ENCODE results near the gene MACIR. TPM values are rescaled to one million over a fixed set of nuclear protein-coding genes. Genes with fewer than 3 reads are reported as not detected.

The MACIR gene
- total and polyA plus RNA-seq, 8 donors: 7.0 to 13.6 (median 12.1) TPM

DNA sequence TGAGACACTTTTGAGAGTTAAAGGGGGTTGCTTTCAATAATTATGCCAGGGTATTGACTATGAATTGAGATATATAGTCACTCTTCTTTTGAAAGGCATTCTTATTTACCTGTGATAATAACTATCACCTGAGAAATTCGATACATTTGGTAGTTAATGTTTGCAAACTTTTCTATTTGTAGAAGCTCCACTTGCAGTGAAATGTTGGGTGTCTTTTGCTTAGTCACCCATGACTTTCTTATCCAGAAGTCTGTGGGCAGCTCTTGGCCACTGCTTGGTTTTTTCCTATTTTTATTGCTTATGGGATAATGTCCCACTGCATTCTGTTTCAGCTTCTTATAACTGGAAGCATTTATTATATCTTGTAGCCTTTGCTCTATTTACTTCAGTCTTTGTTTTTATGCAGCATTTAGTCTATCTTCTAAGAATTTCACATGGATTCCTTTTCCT lies 3.9 kb downstream of the MACIR start:
- Histone ChIP-seq H3K4me1 (peaks cover 4 to 31% of the 10 kb centered on the region in 2 donors), H3K9me3 (no peaks in the 10 kb centered on the region), H3K4me3 (no peak overlapping the region), H3K36me3 (no peaks in the 10 kb centered on the region), H3K27me3 (no peaks in the 10 kb centered on the region), H3K27ac (no peak overlapping the region)
- intact Hi-C loops (cut with DNase I): no loop called here
- no peak for ATAC-seq
- no peak for DNase-seq
- TF ChIP-seq, protein P1, sequence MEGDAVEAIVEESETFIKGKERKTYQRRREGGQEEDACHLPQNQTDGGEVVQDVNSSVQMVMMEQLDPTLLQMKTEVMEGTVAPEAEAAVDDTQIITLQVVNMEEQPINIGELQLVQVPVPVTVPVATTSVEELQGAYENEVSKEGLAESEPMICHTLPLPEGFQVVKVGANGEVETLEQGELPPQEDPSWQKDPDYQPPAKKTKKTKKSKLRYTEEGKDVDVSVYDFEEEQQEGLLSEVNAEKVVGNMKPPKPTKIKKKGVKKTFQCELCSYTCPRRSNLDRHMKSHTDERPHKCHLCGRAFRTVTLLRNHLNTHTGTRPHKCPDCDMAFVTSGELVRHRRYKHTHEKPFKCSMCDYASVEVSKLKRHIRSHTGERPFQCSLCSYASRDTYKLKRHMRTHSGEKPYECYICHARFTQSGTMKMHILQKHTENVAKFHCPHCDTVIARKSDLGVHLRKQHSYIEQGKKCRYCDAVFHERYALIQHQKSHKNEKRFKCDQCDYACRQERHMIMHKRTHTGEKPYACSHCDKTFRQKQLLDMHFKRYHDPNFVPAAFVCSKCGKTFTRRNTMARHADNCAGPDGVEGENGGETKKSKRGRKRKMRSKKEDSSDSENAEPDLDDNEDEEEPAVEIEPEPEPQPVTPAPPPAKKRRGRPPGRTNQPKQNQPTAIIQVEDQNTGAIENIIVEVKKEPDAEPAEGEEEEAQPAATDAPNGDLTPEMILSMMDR (IDR thresholded peaks at IDR 0.05): no peak

GRCh38 chr5:103263054-103263453 lies 4.5 kb downstream of the MACIR start:
- no peaks in the 10 kb centered on the region for H3K9me3 ChIP-seq
- TF ChIP-seq, protein P1 (IDR thresholded peaks at IDR 0.05): no peak
- H3K4me1 ChIP-seq: peaks cover under 1 to 26% of the 10 kb centered on the region in 2 donors
- no peak overlapping the region for H3K4me3 ChIP-seq
- DNase-seq (no peak), ATAC-seq (no peak)
- H3K27ac ChIP-seq: no peak overlapping the region
- intact Hi-C loops (cut with DNase I): no loop called here
- no peaks in the 10 kb centered on the region for H3K27me3 ChIP-seq
- no peaks in the 10 kb centered on the region for H3K36me3 ChIP-seq

DNA sequence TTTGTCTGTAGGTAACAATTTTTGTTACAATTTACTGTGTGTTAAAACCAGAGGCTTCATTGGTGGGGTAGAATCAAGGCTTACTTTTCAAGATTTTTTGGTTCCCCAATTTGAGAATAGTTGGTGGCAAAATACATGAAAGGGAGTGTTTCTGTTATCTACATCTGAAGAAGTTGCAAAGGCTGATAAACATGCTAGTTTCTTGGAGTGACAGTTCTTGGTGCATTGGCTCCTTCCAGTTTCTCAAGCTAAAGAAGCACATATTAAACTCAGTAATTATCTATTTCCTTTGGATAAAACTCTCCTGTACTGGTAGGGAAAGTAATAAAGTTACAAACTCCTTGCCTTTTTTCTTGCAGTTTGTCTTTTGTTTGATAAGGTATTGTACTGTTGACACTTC lies 5.9 kb downstream of the MACIR start:
- Histone ChIP-seq H3K27me3 (no peaks in the 10 kb centered on the region), H3K27ac (no peak overlapping the region), H3K36me3 (no peaks in the 10 kb centered on the region), H3K9me3 (no peaks in the 10 kb centered on the region), H3K4me1 (peaks cover 0 to 25% of the 10 kb centered on the region in 2 donors), H3K4me3 (no peak overlapping the region)
- intact Hi-C loops (cut with DNase I): no loop called here
- ATAC-seq (no peak), DNase-seq (no peak)
- TF ChIP-seq, protein P1 (IDR thresholded peaks at IDR 0.05): no peak

DNA sequence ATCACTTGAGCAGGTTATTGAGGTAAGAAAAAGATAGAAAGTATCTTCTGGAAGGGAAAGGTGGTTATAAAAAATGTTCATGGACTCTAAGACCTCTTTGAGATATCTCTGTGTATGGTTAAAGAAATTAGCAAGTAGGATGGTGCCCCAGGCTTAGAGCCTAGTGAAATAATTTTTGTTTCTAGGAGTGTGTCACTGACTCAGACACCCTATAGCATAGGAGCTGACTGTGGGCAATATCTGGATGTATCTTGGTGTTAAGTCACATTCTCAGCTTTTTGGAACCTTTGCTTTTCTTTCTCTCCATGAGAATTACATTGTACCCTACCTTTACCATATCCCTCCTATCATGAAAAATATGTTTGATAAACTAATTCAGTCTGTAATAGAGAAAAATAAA lies 12.0 kb downstream of the MACIR start:
- DNase-seq (no peak), ATAC-seq (no peak)
- Histone ChIP-seq H3K4me3 (no peak overlapping the region), H3K27me3 (no peaks in the 10 kb centered on the region), H3K27ac (no peak overlapping the region), H3K36me3 (peaks cover 0 to under 1% of the 10 kb centered on the region in 2 donors), H3K9me3 (no peaks in the 10 kb centered on the region), H3K4me1 (peaks cover 0 to 16% of the 10 kb centered on the region in 2 donors)
- intact Hi-C loops (cut with DNase I): no loop called here
- TF ChIP-seq, protein P1 (IDR thresholded peaks at IDR 0.05): no peak

GRCh38 chr5:103271570-103272289 lies 13.2 kb downstream of the MACIR start:
- intact Hi-C loops (cut with DNase I): no loop called here
- no peaks in the 10 kb centered on the region for H3K27me3 ChIP-seq
- peak; percentile 64 for ATAC-seq
- no peak for DNase-seq
- H3K9me3 ChIP-seq: no peaks in the 10 kb centered on the region
- peaks cover 0 to 12% of the 10 kb centered on the region in 2 donors for H3K36me3 ChIP-seq
- H3K4me3 ChIP-seq: no peak overlapping the region
- H3K27ac ChIP-seq: peak overlapping the region in 1 of 2 donors; percentile 10
- TF ChIP-seq, protein P1 (IDR thresholded peaks at IDR 0.05): no peak
- peaks cover 0 to 16% of the 10 kb centered on the region in 2 donors for H3K4me1 ChIP-seq

Data from left lung (tissue), 10 donors.